ENCODE results near the gene ACSM6.
"Not testable (repeated sequence)": the region's sequence is repeated elsewhere in the genome, so short reads cannot be mapped to it uniquely, and the experiment has no call there.

Gene ACSM6

DNA sequence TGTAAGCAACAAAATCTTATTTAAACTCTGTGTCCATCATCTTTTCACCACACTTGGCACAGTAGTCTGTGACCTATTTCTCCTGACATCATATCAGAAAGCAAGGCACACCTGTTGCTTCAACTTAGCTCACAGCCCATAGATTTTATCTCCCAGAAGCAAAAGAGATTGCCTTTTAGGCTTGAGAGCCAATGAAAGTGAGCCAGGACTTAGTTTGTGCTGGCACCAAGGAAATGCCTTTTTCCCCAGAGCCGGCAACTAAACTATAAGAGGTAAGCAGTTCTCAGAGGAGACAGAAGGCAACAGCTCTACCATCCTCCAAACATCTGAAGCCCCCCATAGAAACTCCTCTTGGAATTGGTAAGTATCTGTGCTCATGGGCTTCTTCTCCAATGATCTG, at the start of gene ACSM6:
ACSM6 (plus strand) TSS at position 295 of the 400 bp plus-strand sequence. CDS start 248 bp downstream, outside the sequence.
- DNase-seq (ENCODE audit: low spot score), result no peak

GRCh38 chr10:95168694-95169093, 25.3 kb upstream of the ACSM6 start:
- no peak for DNase-seq (ENCODE audit: low spot score)

GRCh38 chr10:95169522-95169921, 24.5 kb upstream of the ACSM6 start:
- no peak for DNase-seq (ENCODE audit: low spot score)

DNA sequence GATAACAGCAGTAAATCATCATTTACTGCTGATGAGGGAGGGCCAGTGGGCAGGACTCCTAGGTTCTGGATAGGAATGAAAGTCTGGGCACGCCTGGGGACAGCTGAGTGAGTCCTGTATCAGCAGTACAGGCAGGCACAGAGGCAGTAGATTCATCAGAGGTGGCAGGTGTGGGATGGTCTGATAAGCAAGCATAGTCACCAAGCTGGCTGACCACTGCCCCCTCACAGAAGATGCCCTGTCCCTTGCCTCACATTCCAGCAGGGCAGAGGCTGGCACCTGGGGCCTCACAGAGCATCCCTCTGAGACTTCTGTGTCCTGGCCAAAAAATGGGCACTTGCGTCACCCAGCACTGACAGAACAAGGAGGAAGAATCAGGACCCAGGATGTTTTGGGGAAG, 23.2 kb upstream of the ACSM6 start:
- DNase-seq (ENCODE audit: low spot score), result no peak

GRCh38 chr10:95171336-95171735, 22.7 kb upstream of the ACSM6 start:
- DNase-seq (ENCODE audit: low spot score), result no peak

GRCh38 chr10:95172851-95173250, 21.2 kb upstream of the ACSM6 start:
- no peak for DNase-seq (ENCODE audit: low spot score)

GRCh38 chr10:95176101-95176500, 17.9 kb upstream of the ACSM6 start:
- DNase-seq (ENCODE audit: low spot score), result no peak

- DNase-seq (ENCODE audit: low spot score), result no peak
Observed at GRCh38 chr10:95177429-95177828, 16.6 kb upstream of the ACSM6 start.

DNA sequence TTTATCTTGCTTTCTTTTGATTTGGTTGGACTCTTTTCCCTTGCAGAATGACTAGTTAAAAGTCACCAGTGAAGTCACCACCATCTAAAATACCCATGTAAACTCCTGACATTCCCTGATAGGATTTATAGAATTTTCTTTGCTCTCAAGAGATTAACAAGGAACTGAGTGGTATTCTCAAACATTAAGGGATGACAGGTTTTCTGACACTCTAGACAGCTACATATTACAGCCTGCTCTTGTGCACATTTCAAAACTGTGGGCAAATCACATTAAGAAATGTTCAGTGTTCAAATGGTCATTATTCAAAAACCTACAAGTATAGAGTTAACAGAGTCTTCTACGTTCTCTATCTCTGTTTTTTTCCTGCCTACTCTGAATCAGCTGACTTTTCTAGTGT, 15.8 kb upstream of the ACSM6 start:
- no peak for DNase-seq (ENCODE audit: low spot score)

GRCh38 chr10:95178797-95179196, 15.2 kb upstream of the ACSM6 start:
- DNase-seq (ENCODE audit: low spot score), result no peak

DNA sequence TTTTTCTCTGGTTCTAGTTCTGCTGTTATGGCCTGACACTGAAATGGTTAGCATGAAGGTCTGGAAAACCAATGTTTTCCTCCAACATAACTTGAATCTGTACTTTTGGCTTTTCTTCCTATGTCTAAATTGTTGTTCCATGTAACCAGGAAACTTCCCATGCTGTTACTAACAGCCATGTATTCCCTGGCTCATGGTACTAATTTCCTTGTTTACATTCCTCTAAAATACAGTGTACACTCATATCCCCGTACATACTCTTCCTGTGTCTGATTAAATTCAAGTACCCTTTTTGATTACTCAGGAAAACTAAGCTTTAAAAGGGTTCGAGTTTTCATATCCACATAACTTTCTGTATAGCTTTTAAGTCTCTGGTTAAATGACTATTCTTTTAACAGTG, 12.3 kb upstream of the ACSM6 start:
- DNase-seq (ENCODE audit: low spot score), result no peak

DNA sequence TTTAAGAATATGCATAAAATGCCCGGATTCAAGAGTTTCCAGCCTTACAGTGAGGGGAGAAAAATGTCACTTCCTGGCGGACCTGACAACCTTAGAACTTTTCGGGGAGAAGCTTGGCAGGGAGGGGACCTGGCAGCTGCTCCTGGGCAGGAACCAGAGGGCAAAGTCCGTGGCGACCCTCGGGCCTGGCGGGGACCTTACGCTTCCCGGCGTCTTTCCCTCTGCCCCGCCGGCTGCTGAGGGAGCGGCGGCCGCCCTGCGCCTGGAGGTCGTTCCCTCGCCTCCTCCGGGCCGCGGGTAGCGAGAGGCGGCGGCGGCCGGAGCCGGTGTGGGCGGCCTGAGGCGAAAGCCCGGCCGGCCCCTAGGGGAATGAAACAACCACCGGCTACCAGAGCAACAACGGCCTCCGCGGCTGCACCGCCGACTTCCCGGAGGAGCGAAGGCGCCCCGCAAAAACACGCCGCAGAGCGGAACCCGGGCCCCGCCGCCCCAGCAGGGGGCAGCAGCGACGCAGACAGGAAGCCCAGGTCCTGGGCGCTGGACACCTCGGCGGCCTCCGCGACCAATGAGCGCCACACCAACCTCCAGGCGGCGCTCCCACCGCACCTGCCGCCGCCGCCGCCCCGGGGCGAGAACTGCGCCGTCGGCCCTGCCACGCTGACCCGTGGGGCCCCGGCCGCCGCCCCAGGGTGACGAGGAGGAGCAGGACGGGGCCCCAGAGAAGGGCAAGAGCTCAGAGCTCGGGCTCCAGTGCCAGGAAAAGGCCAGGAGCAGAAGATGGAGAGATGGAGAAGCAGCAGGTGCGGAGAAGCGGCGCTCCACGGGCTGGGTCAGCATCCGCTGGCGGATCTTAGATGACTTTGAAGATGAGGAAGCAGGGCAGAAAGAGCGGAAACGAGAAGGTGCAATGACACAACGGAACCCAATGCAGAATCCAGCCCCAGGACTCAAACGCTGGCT, 10.5 kb upstream of the ACSM6 start:
- peak; percentile 78 for DNase-seq (ENCODE audit: low spot score)

DNA sequence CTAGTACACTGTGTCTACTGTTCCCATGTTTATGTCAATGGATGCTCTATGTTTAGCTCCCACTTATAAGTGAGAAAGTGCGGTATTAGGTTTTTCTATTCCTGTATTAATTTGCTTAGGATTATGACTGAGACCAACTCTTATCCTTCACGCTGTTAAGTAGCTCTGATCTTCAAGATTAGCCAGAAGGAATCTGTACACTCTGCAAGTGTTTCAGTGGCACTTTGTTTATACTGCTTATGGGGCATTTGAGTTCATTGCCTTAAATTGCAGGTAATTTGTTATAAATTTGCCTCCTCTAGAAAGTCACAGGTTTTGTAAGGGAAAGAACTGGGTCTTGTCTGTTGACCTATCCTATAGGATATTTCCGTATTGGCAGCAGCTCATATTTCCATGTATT, 6.4 kb upstream of the ACSM6 start:
- DNase-seq (ENCODE audit: low spot score), result no peak

DNA sequence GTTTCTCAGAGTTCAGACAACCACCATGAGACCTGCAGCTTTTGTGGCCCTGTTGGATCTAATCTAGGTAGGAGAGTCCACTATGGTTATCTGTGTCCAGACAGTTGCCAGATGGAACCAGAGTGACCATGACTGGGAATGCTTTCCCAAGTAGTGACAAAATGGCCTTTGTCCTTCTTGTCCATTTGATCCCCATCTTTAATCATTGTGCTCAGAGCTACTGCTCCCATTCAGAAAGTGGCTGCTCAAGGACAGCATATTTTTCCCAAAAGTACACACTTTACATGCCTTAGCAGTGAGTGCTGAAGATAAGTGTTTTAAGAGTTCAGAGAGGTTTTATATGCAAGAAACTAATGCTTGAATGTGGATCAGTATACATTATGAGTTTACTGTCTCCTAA, 5.4 kb upstream of the ACSM6 start:
- no peak for DNase-seq (ENCODE audit: low spot score)

- no peak for DNase-seq (ENCODE audit: low spot score)
Observed at GRCh38 chr10:95196046-95196445, 2.0 kb downstream of the ACSM6 start.

DNA sequence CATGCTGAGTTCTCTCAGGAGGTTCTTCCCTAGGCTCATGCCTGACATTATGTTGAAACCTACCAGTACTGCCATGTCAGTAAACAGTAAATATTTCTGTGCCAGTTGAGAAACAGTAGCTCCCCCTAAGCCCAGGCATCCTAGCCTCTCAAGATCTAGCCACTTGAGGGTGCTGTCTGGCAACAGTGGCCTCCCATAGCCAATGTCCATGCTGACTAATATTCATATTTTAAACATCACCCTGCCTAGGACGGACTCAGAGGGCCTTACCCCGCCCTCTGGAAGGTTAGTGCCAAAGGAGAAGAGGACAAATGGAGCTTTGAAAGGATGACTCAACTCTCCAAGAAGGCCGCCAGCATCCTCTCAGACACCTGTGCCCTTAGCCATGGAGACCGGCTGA, 7.7 kb downstream of the ACSM6 start:
- DNase-seq (ENCODE audit: low spot score), result no peak

- not testable (repeated sequence) for DNase-seq (ENCODE audit: low spot score)
Observed at GRCh38 chr10:95202865-95203264, 8.8 kb downstream of the ACSM6 start.

- no peak for DNase-seq (ENCODE audit: low spot score)
Observed at GRCh38 chr10:95208702-95209391, 14.8 kb downstream of the ACSM6 start.

DNA sequence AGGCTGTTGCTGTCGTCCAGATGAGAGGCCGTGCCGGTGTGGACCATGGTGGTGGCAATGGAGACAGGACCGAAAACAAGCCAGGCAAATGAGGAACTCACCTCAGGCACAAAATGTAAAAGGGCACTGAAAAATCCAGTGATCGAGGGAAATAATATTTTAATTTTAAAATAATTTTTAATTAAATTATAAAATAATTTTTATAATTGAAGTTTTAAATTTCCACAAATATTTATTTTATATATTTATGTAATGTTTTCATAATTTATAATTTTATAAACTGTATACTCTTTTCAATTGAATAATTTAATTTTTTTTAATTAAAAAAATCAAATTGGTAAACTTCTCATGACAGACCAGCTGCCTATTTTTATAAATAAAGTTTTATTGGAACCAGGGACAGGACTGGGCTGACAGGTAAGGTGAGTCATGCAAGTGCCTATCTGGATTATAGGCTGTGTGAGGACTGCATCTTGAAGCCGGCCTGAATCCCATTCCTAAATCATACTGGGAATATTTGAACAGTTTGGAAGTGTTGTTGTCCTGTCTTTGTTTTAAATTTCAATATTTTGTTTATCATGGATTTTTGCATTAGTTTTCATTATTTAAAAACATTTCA, 15.6 kb downstream of the ACSM6 start:
- DNase-seq (ENCODE audit: low spot score), result no peak

- no peak for DNase-seq (ENCODE audit: low spot score)
Observed at GRCh38 chr10:95211606-95212279, 17.7 kb downstream of the ACSM6 start.

GRCh38 chr10:95214369-95214768, 20.3 kb downstream of the ACSM6 start:
- no peak for DNase-seq (ENCODE audit: low spot score)

DNA sequence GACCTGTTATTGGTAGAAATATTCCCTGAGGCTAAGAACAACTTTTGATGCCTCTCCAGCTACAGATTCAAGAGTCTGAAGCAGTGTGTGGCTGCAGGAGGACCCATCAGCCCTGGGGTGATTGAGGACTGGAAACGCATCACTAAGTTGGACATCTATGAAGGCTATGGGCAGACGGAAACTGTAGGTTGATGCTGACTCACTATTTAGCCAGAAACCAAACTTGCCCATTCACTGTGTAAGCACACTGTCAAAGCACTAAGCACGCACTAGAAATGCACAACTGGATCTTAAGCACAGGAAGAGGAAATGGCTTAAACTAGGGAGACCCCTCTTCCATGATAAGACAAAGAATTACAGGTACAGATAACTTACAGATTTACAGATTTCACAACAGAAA, 20.8 kb downstream of the ACSM6 start:
- no peak for DNase-seq (ENCODE audit: low spot score)
